ENCODE data around the gene PLXDC2. TPM values are rescaled to one million over a fixed set of nuclear protein-coding genes. Genes with fewer than 3 reads are reported as not detected.

The PLXDC2 gene
- polyA plus RNA-seq, 1 of the 3 experiments (the other 2 are of a cell fraction): 2.5 TPM

DNA sequence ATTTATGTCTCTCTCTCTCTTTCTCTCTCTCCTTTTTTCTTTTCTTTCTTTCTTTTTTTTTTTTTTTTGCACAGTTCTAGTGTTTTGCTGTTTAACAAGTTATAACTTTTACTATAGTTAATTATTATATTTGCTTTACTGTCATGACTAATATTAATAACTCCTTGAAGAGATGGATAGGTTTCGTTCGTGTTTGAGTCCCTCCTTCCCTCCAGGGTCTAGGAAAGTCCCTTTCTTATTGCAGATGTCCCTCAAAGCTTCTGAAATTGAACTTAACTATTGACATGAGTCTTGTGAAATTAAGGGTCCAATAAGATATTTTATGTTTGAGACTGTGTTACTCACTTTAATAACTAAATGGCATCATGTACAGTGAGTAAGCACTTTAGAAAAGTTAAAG is 131.4 kb downstream of the PLXDC2 start:
- Histone ChIP-seq H2AFZ (ENCODE audit: low read depth) (no peak overlapping the region), H3K27me3 (ENCODE audit: insufficient read depth) (no peaks in the 10 kb centered on the region), H3K79me2 (ENCODE audit: insufficient read depth) (no peaks in the 10 kb centered on the region), H3K9me2 (no peaks in the 10 kb centered on the region), H3K27ac (ENCODE audit: low read depth in 2 of 2, low read length in 1 of 2) (peak overlapping the region in 1 of 2 experiments; percentile 83; a peak in 2 of 4 replicates), H3K4me1 (ENCODE audit: control insufficient read depth in 1 of 2, insufficient read depth in 2 of 2, low read depth in 1 of 2, low read length in 1 of 2) (peaks cover 4% of the 10 kb centered on the region in 2 experiments; a peak in 3 of 4 replicates), H4K20me1 (ENCODE audit: insufficient read depth) (no peaks in the 10 kb centered on the region), H3F3A (replicated peaks; ENCODE audit: insufficient read depth) (no peaks in the 10 kb centered on the region), H3K9me3 (no peaks in the 10 kb centered on the region), H3K4me2 (no peak overlapping the region), H3K9ac (no peak overlapping the region), H3K4me3 (ENCODE audit: low read depth in 2 of 2, low read length in 1 of 2) (no peak overlapping the region), H3K36me3 (replicated peaks in 1 of 2; ENCODE audit: control insufficient read depth in 1 of 2, insufficient read depth in 2 of 2, low read length in 1 of 2) (no peaks in the 10 kb centered on the region)
- WGBS (ENCODE audit: low lambda C conversion rate): 36% methylated on average over 2 of the region's 2 CpGs
- TF ChIP-seq EZH2phosphoT487 (IDR thresholded peaks at IDR 0.05; ENCODE audit: borderline replicate concordance, low read depth): no peak
- no peak for TF ChIP-seq FOXJ3 (CRISPR knock-in tag; IDR thresholded peaks at IDR 0.05)
- TF ChIP-seq YY1 (IDR thresholded peaks at IDR 0.05; ENCODE audit: low read depth): no peak
- TF ChIP-seq, protein P1, sequence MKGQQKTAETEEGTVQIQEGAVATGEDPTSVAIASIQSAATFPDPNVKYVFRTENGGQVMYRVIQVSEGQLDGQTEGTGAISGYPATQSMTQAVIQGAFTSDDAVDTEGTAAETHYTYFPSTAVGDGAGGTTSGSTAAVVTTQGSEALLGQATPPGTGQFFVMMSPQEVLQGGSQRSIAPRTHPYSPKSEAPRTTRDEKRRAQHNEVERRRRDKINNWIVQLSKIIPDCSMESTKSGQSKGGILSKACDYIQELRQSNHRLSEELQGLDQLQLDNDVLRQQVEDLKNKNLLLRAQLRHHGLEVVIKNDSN (IDR thresholded peaks at IDR 0.05; ENCODE audit: borderline replicate concordance, low read depth): no peak
- no peak for TF ChIP-seq NFIC (IDR thresholded peaks at IDR 0.05; ENCODE audit: borderline replicate concordance)
- TF ChIP-seq, protein P2, sequence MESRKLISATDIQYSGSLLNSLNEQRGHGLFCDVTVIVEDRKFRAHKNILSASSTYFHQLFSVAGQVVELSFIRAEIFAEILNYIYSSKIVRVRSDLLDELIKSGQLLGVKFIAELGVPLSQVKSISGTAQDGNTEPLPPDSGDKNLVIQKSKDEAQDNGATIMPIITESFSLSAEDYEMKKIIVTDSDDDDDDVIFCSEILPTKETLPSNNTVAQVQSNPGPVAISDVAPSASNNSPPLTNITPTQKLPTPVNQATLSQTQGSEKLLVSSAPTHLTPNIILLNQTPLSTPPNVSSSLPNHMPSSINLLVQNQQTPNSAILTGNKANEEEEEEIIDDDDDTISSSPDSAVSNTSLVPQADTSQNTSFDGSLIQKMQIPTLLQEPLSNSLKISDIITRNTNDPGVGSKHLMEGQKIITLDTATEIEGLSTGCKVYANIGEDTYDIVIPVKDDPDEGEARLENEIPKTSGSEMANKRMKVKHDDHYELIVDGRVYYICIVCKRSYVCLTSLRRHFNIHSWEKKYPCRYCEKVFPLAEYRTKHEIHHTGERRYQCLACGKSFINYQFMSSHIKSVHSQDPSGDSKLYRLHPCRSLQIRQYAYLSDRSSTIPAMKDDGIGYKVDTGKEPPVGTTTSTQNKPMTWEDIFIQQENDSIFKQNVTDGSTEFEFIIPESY (IDR thresholded peaks at IDR 0.05; ENCODE audit: borderline replicate concordance, low read depth): no peak
- TF ChIP-seq POLR2AphosphoS5 (IDR thresholded peaks at IDR 0.05; ENCODE audit: low read depth, low read length): no peak
- TF ChIP-seq EP300 (IDR thresholded peaks at IDR 0.05; ENCODE audit: borderline replicate concordance in 1 of 2, low read depth in 1 of 2, low read length in 1 of 2): no peak
- TF ChIP-seq TEAD4 (IDR thresholded peaks at IDR 0.05; ENCODE audit: borderline replicate concordance, insufficient read depth): no peak
- TF ChIP-seq, protein P3, sequence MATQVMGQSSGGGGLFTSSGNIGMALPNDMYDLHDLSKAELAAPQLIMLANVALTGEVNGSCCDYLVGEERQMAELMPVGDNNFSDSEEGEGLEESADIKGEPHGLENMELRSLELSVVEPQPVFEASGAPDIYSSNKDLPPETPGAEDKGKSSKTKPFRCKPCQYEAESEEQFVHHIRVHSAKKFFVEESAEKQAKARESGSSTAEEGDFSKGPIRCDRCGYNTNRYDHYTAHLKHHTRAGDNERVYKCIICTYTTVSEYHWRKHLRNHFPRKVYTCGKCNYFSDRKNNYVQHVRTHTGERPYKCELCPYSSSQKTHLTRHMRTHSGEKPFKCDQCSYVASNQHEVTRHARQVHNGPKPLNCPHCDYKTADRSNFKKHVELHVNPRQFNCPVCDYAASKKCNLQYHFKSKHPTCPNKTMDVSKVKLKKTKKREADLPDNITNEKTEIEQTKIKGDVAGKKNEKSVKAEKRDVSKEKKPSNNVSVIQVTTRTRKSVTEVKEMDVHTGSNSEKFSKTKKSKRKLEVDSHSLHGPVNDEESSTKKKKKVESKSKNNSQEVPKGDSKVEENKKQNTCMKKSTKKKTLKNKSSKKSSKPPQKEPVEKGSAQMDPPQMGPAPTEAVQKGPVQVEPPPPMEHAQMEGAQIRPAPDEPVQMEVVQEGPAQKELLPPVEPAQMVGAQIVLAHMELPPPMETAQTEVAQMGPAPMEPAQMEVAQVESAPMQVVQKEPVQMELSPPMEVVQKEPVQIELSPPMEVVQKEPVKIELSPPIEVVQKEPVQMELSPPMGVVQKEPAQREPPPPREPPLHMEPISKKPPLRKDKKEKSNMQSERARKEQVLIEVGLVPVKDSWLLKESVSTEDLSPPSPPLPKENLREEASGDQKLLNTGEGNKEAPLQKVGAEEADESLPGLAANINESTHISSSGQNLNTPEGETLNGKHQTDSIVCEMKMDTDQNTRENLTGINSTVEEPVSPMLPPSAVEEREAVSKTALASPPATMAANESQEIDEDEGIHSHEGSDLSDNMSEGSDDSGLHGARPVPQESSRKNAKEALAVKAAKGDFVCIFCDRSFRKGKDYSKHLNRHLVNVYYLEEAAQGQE (IDR thresholded peaks at IDR 0.05; ENCODE audit: low read depth, low read length): no peak
- TF ChIP-seq RCOR1 (IDR thresholded peaks at IDR 0.05; ENCODE audit: low read length): no peak
- DNase-seq: no peak
- POLR2A ChIA-PET: no interaction called here
- CTCF ChIA-PET: no interaction called here

All from SK-N-SH (cell line).